ENCODE measurements around the gene TMEM11.

Gene TMEM11

DNA sequence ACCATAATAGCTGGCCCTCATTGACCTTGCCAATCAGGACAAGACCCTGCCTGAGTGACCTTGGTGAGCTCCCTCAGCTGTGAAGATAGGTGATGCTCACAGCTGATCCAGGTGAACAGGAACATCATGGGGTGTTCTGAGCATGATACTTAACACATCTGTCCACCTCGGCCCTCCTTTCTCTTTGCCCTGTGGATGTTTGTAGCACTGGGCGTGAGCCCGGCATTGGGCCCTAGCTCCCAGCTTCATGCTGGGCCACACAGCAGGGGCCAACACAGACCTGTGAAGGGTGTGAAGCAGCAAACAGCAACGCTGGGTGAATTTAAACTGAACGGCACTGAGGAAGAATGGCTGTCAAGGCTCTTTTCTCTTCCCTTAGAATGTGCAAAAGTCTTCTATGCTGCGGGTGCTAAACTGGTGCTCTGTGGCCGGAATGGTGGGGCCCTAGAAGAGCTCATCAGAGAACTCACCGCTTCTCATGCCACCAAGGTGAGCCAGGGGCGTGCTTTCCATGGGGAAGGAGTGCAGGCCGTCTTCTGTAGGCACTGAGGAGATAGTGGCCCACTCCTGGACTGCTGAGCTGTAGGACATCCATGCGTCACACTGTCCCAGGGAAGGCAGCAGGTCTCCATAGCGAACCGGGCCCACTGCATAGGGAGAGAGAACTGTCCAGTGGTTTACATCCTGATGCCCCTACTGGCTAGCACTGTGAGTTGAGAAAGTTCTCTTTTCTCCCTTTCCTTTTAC is 35.9 kb downstream of the TMEM11 start:
- DNase-seq, result no peak

DNA sequence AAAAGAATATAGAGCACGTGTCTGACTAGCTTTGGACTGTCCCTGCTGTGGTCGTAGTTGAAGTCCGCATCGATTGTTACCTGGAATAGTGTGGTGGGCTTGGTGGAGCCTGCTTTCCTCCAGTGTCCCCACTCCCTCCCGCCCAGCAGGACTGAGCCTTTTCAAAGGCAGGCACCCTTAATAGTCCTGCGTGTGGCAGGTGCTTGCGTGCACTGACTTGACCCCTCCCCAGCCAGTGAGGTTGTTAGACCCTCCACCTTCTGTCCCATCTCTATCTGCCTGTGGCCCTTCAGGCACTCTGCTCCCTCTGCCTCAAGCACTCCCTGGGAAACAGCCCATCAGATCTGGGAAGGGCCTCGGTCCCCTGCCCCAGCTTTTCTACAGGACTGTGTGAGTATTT is 36.6 kb downstream of the TMEM11 start:
- no peak for DNase-seq

DNA sequence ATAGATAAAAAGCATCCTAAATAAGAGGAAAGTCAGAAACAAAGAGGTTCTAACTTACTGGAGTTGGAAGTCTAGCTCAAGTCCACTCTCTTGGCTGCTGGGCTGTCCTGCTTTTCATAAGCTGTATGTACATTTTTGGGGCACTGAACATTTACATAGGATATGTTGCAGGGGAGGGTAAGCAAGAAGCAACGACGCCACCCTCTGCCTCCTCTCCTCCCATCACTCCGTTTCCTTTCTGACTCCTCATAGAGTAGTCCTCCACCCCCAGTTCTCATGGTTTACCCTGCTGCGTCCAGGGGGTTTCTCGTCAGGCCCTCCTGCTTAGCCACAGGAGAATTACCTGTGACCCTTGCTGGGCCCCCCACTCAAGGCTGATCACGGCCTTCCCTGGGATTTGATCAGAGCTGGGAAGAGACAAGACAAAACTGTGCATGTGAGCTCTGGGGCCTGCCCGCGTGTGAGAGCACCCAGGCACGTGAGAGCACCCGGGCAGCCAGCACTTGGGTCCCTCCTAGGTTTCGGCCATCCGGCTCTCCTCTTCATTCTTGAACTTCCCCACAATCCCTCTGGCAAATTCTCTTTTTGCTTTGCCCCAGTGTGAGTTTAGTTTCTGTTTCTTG is 37.1 kb downstream of the TMEM11 start:
- DNase-seq, result no peak

DNA sequence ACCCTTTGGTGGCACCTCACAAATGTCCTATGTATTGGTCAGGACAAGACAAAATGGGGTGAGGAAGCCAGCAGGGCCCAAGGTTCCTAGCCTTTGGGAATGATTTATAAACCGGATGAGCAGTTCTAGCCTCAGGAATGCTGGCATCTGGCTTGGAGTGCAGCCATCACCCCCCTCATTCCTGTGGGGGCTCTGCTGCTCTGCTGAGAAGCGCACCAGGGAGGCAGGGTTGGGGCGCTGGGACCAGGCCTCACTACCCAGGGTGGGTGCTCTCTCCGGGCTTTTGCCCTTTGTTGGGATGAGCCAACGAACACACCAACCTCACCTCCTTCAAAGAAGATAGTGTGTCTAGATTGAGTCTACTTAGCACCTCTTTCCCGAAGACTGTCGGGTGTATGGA is 39.2 kb downstream of the TMEM11 start:
- no peak for DNase-seq

DNA sequence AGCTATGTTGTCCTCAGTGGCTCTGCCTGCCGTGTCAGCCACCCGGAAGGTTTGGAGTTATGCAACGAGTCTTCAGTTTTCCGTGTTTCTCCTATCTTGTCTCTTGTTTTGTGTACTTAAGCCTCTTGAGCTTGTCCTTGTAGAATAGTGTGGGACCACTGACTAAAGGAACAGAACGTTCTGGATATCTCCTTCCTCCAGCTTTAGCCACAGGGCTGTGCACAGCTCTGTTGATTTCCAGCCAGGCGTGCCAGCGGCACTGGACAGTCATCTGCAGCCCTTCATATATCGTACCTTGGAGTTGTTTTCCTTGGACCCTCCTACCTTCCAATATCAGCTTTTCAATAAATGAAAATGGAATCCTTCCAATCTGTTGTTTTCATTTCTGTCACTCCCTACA is 39.8 kb downstream of the TMEM11 start:
- no peak for DNase-seq

DNA sequence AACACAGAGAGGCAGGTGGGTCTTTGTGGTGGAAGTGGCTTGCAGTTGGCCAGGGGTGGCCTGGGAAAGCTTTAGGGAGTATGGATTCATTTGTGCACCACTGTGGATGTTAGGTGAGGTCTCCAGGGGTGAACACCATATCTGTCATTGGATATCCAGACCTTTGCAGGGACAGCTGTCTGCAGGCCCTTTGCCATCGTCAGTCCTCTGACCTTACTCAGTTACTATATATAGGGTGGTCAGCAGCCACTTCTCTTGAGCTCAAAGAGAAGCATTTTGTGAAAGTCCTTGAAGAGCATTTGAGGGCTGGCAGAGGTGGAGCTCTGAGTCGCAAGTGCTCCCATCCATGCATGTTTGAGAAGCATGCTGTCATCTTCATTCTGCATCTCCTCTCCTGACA is 40.4 kb downstream of the TMEM11 start:
- no peak for DNase-seq

DNA sequence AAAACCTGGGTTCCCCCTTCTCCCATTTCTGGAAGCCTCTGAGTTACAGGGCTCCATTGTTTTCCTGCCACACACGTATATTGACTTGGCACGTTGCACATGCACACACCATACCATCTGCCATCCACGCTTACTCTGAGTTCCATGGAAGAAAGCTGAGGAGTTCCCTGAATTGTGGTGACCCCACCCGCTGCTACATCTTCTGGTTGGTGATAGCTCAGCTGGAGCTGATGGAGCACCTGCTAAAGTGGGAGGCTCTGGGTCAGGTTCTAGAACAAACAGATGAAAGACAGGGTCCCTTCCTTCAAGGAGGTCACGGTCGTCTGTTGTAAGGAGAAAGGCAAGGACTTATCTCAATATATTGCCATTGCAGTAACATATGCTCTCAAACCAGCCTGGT is 41.1 kb downstream of the TMEM11 start:
- DNase-seq, result no peak

DNA sequence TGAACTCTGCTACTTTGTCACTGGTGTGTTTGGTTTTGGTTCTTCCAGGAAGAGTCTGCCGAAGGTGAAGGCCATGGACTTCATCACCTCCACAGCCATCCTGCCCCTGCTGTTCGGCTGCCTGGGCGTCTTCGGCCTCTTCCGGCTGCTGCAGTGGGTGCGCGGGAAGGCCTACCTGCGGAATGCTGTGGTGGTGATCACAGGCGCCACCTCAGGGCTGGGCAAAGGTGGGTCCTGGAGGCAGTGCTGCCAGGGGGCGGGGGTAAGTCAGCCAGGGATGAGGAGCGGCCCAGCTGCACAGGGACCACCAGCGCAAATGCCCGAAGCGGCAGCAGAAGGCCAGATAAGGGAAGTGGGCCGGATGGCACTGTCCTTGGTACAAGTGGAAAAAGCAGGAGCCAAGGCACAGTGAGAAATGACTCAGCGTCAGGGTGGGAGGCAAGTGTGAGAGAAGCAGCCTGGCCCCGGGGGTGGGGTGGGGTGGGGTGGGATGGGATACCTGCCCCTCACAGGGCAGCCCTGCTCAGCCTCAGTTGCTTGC is 41.9 kb downstream of the TMEM11 start:
- no peak for DNase-seq

DNA sequence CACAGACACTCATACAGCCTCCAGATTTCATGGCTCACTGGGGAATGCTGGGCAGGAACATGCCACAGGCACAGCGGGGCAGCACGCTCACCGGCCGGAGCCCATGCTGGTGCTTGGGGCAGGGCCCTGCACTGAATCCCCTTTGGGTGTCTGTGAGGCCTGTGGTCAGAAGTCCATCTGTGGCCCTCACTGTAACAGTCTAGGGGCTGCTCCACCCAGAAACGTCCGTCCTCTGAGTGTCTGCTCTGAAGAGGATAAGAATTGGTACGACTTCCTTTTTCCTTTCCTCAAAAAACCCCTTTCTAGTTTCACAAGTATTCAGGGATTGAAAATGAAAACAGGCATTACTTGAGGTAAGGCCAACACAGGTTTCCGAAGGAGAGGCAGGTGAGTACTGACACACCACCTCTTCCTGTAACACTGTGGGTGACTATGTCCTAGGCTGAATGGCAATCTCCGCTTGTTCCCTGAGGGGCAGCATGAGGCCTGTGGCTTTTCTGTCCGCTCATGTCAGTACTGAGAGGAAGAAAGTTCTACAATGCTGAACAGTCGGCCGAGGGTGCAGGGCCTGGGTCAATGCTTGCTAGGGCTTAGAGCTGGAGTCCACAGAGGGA is 42.5 kb downstream of the TMEM11 start:
- DNase-seq, result no peak

DNA sequence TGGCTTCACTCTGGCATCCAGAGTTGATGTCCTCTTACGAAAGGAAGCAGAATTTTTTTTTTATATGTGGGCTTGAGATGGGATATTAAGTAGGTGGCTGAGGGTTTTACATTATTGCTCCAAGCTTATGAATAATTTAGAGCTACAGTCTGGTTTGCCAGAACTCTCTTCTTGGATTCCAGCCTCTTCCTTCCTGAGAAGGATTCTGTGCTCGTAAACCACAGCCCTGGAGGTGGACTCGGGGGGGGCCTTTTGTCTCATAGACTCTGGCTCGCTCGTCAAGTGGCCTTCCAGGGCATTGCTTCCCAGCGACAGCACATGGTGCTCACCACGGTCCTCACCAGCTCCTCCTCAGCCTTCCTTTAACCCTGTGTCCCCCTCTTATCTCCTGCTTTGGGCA is 43.2 kb downstream of the TMEM11 start:
- no peak for DNase-seq

DNA sequence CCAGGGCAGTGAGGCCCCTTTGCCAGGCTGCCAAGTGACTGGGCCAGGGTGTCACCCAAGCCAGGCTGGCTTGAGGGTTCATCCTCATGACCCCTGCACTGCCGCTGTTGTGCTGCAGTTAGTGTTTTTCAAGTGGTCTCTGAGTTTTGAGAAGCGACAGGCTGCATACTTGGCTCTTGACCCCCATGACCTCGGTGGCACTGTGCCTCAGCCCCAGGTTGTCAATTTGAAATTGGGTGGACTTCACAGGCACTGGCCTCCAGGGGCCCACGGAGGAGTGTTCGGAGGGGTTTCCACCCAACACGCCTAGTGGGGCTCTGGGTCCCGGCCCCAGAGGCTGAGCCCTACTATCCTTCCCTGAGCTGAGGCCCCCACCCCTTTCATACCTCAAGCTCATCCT is 44.5 kb downstream of the TMEM11 start:
- DNase-seq, result no peak

DNA sequence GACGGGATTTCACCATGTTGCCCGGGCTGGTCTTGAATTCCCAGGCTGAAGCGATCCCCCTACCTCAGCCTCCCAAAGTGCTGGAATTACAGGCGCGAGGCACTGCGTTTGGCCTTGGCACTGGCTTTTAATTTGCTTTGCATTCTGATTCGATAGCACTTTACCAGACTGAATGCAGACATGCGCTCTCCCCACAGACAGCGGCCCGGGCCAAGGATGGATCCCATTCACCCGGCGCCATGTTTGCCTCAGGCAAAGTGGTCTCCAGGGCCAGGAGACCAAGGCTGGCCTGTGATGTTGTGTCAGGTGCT is 45.5 kb downstream of the TMEM11 start:
- no peak for DNase-seq

DNA sequence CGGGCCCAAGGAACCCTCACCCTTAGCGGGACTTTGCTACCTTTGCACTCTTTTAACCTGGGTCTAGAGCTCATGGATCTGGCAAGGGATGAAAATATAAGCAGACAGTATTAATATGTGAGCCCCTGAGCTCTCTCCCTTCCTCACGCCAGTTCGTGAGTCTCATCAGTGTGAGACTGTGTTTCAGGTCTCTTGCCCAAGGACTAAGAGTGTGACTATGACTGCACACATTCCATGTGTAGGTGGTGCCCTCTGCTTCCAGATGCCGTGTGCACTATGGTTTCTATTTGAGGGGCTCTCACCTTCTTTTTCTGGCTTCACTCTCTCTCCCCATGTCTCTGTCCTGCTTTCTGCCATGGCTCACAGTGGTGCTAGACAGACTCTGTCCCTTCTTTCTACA is 46.7 kb downstream of the TMEM11 start:
- DNase-seq, result no peak

DNA sequence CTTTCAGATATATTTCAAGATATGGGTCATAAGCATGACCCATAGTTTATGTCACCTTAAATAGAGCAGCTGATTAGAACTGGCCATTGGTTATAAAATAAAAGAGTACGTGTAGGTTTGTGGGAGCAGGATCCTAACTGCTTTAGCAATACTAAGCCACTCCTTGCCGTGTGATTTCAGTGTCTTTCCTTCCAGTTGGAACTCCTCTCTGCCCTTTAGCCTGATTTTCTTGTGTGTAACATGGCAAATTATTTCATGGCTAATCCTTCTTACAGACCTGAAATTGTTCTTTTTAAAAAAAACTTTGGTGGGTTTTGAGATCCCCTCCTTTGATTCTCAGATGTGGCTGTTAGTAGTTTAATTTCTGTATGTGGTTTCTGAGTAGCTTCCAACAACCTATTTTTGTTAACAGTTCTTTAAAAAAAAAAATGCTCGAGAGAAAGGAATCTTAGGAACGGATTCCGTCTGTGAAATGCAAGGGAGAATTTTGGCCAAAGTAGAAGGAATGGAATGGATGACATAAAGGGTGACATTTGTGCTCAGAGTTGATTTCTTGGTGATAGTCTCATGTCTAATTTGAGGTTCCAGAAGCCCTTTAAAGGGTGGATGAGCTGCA is 47.3 kb downstream of the TMEM11 start:
- DNase-seq, result no peak

DNA sequence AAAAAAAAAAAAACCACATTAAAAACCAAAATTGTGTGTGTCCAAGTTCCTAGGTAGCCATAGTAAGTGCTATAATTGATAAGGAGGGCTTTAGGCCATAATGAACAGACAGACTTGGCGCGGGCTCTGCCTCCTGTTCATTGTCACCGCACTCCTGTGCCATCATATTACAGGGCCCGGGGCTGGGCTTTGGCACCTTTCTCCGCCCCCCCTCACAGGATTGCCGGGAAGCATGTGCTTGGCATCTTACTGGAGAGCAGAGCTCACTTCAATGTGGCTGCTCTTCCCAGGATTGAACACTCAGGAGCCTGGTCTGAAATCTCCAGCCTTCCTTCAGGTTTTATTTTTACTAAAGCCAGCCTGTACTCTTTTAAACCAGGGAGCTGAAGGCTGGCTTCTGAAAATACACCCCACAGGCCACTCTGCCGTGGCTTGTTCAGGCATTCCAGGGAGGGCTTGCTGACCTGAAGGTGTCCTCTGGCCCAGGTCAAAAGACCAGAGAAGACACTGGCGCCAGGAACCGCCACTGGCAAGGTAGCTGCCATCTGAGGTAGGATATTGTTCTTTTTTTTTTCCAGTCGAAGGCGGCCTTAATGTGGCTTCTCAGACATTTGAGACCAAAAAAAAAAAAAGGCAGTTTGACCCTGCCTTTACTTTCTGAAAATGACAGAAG is 47.9 kb downstream of the TMEM11 start:
- DNase-seq, result no peak

DNA sequence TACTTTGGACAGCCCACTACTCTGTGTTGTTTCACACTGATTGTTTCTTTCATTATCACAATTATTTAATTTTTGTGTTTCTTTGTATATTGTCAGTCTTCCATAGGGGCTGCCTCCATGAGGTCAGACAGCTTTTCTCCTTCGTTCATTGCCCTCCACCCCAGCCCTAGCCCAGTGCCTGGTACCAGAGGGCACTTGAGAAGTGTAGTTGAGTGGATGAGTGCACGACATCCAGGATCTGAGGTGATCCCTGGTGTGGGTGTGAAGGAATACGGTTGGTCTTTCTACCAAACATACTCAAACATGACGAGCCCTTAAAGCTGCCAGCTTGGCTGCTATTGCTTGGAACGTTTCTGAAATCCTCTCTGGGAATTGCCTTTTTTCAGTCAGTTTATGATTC is 49.3 kb downstream of the TMEM11 start:
- no peak for DNase-seq

DNA sequence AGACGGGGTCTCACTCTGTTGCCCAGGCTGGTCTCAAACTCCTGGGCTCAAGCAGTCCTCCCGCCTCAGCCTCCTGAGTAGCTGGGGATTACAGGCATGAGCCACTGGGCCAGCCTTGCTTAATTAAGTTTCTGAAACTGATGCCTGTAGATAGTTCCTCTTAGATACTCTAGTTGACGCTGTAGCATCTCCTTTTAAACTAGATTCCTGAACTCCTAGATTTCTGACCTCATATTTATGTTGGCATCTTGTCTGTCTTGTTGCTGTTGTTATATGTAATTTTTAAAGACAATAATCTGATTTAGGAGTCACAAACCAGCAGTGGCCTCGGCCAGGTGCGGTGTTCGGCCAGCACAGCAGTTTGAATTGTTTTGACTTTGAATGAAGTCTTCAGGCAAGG is 49.7 kb downstream of the TMEM11 start:
- DNase-seq, result no peak

DNA sequence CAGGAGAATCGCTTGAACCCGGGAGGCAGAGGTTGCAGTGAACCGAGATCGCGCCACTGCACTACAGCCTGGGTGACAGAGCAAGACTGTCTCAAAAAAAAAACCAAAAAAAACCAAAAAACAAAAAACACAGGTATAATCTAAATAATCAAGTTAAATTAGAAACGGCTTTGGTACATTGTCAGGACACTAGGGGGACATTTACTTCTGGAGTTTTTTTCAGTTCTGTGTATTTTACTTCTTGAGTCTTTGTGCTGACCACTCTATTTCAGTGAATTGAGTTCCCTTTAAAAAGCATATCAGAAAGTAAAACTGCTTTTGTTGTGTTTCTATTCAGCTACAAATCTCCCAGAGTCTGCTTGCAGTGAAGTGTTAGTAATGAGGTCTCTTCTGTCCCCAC is 50.9 kb downstream of the TMEM11 start:
- DNase-seq, result no peak

DNA sequence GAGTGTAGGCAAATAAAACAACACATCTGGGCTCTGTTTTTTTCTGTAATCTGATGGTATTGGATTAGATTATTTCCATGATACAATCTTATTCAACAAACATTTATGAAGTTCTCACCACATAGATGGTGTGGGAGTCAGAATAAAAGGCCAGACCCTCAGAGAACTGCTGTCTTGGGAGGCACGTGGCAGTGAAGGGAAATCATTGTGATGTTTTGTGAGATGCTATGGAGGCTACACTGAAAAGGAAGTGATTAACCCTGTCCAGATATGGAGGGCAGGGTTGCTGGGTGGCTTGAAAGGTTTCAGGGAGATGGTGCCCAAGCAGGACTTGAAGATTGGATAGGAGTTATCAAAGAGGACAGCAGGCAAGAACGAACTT is 51.6 kb downstream of the TMEM11 start:
- DNase-seq, result no peak

DNA sequence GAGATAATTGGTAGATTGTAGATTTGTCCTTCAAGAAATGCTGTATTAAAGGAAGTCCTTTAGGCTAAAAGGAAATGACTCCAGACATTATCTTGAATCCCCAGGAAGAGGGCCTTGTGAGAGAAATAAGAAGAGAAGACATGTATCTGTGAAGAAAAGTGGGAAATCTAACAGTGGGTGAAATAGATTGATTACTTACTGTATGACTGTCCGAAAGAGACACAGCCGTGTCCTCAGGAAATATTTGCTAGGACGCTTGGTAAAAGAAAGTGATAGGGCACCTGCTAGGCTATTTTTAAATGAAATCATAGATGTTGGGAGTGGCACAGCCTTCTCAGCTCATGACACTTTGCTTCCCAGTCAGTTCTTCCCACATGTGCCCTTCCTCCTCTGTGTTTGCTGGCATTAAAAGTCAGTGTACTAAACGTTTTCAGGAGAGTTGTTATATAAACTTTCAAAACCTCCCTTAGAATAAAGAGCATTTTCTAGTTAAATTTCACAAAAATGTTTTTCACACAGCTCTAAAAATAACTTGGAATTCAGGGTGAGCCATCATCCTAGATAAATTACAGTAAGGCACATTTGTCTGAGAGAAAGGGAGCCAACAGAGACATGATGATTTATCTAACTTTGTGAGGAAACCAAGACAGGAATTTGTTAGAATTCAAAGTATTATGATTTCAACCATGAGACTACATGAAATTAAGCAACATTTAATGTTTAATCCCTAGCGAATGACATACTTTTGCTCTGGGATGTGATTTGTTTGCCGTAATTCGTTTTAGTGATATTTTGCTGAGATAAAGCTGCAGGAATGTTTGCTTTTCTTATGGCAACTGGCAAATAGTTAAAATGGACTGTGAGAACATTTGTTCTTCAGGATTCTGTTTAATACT is 52.2 kb downstream of the TMEM11 start:
- no peak for DNase-seq

DNA sequence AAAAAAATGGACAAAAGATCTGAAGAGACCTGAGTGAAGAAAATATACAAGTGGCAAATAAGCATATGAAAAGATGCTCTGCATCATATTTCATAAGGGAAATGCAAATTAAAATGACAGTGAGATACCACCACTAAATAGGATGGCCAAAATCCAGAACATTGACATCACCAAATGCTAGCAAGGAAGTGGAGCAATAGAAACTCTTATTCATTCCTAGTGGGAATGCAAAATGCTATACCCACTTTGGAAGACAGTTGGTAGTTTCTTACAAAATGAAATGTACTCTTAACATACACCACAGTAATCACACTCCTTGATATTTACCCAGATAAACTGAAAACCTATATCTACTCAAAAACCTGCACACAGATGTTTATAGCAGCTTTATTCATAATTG is 53.6 kb downstream of the TMEM11 start:
- DNase-seq, result no peak

DNA sequence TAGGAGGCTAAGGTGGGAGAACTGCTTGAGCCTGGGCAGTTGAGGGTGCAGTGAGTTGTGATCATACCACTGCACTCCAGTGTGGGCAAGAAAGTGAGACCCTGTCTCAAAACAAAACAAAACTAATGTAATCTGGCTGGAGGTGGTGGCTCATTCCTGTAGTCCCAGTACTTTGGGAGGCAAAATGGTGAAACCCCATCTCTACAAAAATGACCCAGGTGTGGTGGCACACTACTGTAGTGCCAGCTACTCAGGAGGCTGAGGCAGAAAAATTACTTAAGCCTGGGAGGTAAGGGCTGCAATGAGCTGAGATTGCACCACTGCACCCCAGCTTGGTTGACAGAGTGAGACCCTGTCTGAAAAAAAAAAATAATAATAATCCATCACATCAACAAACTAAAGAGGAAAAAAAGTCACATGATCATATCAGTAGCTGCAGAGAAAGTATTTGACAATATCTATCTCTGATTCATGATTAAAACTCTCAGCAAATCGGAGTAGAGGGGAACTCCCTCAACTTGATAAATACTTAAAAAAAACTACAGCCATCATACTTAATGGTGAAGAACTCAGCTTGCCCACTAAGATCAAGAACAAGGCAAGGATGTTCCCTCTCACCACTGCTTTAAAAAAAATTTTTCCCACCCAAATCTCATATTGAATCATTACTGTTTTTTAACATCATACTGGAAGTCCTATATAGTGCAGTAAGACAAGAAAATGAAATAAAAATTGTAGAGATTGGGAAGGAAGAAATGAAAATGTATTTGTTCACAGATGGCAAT is 56.2 kb downstream of the TMEM11 start:
- no peak for DNase-seq

Measured in CD4-positive, alpha-beta T cell treated with Interleukin-17A for 4 hours (primary cell).